Measurements from ENCODE around the gene PCDH12. TPM values are rescaled to one million over a fixed set of nuclear protein-coding genes. Genes with fewer than 3 reads are reported as not detected.

PCDH12 gene
- total RNA-seq, 1 experiment from 2014 or later: 0.15 TPM

GRCh38 chr5:141916522-141916921 is 41.5 kb downstream of the PCDH12 start:
- Histone ChIP-seq H3K79me2 (ENCODE audit: low read length) (no peaks in the 10 kb centered on the region), H3K9me2 (replicated peaks; ENCODE audit: low read length) (no peaks in the 10 kb centered on the region), H3K36me3 (ENCODE audit: low read depth, low read length) (no peaks in the 10 kb centered on the region), H3K4me3 (ENCODE audit: low read length) (no peak overlapping the region), H3K27me3 (ENCODE audit: low read length) (no peaks in the 10 kb centered on the region), H4K20me1 (ENCODE audit: low read length) (no peaks in the 10 kb centered on the region), H2AFZ (ENCODE audit: low read length) (no peak overlapping the region), H3K27ac (ENCODE audit: low read length) (no peak overlapping the region), H3K9ac (ENCODE audit: low read length) (no peak overlapping the region), H3K4me2 (ENCODE audit: low read length) (no peak overlapping the region), H3K4me1 (ENCODE audit: insufficient read depth, low read length) (no peaks in the 10 kb centered on the region), H3F3A (ENCODE audit: low read length, unreplicated experiment) (no peaks in the 10 kb centered on the region), H3K9me3 (ENCODE audit: low read length) (no peaks in the 10 kb centered on the region)
- intact Hi-C loops (cut with micrococcal nuclease): no loop called here
- CTCF ChIA-PET: no interaction called here
- no peak for TF ChIP-seq CTCF (conservative IDR thresholded peaks at IDR 0.05; ENCODE audit: low read depth, low read length)
- TF ChIP-seq EZH2 (IDR thresholded peaks at IDR 0.05; ENCODE audit: low read length, unreplicated experiment): no peak
- no peak for TF ChIP-seq EZH2phosphoT487 (IDR thresholded peaks at IDR 0.05; ENCODE audit: borderline replicate concordance, low read length)
- POLR2A ChIA-PET (ENCODE audit: unreplicated experiment): no interaction called here
- DNase-seq (no peak), ATAC-seq (no peak)
- no TSS peak for BruUV-seq (replicated peaks)

GRCh38 chr5:141915881-141916336 is 42.1 kb downstream of the PCDH12 start:
- BruUV-seq (replicated peaks): no TSS peak
- peak; percentile 23 for DNase-seq
- Histone ChIP-seq H3F3A (ENCODE audit: low read length, unreplicated experiment) (no peaks in the 10 kb centered on the region), H3K27me3 (ENCODE audit: low read length) (no peaks in the 10 kb centered on the region), H2AFZ (ENCODE audit: low read length) (no peak overlapping the region), H3K9ac (ENCODE audit: low read length) (no peak overlapping the region), H3K36me3 (ENCODE audit: low read depth, low read length) (no peaks in the 10 kb centered on the region), H4K20me1 (ENCODE audit: low read length) (no peaks in the 10 kb centered on the region), H3K9me2 (replicated peaks; ENCODE audit: low read length) (no peaks in the 10 kb centered on the region), H3K4me3 (ENCODE audit: low read length) (no peak overlapping the region), H3K27ac (ENCODE audit: low read length) (no peak overlapping the region), H3K4me2 (ENCODE audit: low read length) (no peak overlapping the region), H3K9me3 (ENCODE audit: low read length) (no peaks in the 10 kb centered on the region), H3K79me2 (ENCODE audit: low read length) (no peaks in the 10 kb centered on the region), H3K4me1 (ENCODE audit: insufficient read depth, low read length) (no peaks in the 10 kb centered on the region)
- ChIA-PET CTCF (interaction anchor here (0.8 kb wide), 1 partner anchor 26 kb away, joined by 3 read pairs; no protein-coding TSS in a partner anchor), POLR2A (ENCODE audit: unreplicated experiment) (no interaction called here)
- intact Hi-C loops (cut with micrococcal nuclease): no loop called here
- no peak for ATAC-seq
- TF ChIP-seq EZH2 (IDR thresholded peaks at IDR 0.05; ENCODE audit: low read length, unreplicated experiment) (no peak), EZH2phosphoT487 (IDR thresholded peaks at IDR 0.05; ENCODE audit: borderline replicate concordance, low read length) (no peak), CTCF (conservative IDR thresholded peaks at IDR 0.05; ENCODE audit: low read depth, low read length) (no peak)

DNA sequence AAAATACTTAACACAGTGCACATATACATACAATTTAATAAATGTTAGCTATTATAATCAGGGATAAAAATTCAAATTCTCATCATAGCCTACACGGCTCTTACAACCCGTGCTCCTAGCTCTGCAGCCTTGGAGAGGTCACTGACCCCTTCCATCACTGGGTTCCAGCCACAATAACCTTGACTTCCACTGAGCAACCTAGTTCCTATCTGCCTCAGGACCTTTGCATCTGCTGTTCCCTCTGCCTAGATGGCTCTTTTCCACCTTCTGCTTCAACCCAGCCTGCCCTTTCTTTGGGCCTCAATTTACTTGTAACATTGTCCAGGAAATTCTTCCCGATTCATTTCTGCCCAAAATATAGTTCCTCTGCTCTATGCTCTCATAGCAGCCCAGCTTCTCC is 43.2 kb downstream of the PCDH12 start:
- H3K9ac ChIP-seq (ENCODE audit: low read length): no peak overlapping the region
- H3K27ac ChIP-seq (ENCODE audit: low read length): no peak overlapping the region
- BruUV-seq (replicated peaks): no TSS peak
- CTCF ChIA-PET: no interaction called here
- H3K27me3 ChIP-seq (ENCODE audit: low read length): no peaks in the 10 kb centered on the region
- ATAC-seq (no peak), DNase-seq (no peak)
- no peaks in the 10 kb centered on the region for H3K9me2 ChIP-seq (replicated peaks; ENCODE audit: low read length)
- no peaks in the 10 kb centered on the region for H3K79me2 ChIP-seq (ENCODE audit: low read length)
- H3K9me3 ChIP-seq (ENCODE audit: low read length): no peaks in the 10 kb centered on the region
- no peak overlapping the region for H3K4me3 ChIP-seq (ENCODE audit: low read length)
- H4K20me1 ChIP-seq (ENCODE audit: low read length): no peaks in the 10 kb centered on the region
- TF ChIP-seq EZH2phosphoT487 (IDR thresholded peaks at IDR 0.05; ENCODE audit: borderline replicate concordance, low read length) (no peak), CTCF (conservative IDR thresholded peaks at IDR 0.05; ENCODE audit: low read depth, low read length) (no peak), EZH2 (IDR thresholded peaks at IDR 0.05; ENCODE audit: low read length, unreplicated experiment) (no peak)
- POLR2A ChIA-PET (ENCODE audit: unreplicated experiment): no interaction called here
- intact Hi-C loops (cut with micrococcal nuclease): no loop called here
- no peaks in the 10 kb centered on the region for H3F3A ChIP-seq (ENCODE audit: low read length, unreplicated experiment)
- no peak overlapping the region for H3K4me2 ChIP-seq (ENCODE audit: low read length)
- no peak overlapping the region for H2AFZ ChIP-seq (ENCODE audit: low read length)
- H3K4me1 ChIP-seq (ENCODE audit: insufficient read depth, low read length): no peaks in the 10 kb centered on the region
- H3K36me3 ChIP-seq (ENCODE audit: low read depth, low read length): no peaks in the 10 kb centered on the region
